Gastroesophageal sphincter (tissue), 3 donors: ENCODE results near the gene HS6ST2.

Source experiments
- EP300 ChIP-seq: sonication (generic); formaldehyde crosslinking; IDR thresholded peaks from one replicate; pipeline ENCODE4 v1.6.1; 2017; ENCODE audit warnings: antibody characterized with exemption, mild to moderate bottlenecking
- POLR2A ChIP-seq, 2 donors: fragments of 450-650 bp; IDR thresholded peaks; one replicate each; pipeline ENCODE4 v1.6.1; 2017; ENCODE audit warnings: antibody characterized with exemption in 2 of 2, mild to moderate bottlenecking in 2 of 2, moderate library complexity in 1 of 2
- POLR2AphosphoS5 ChIP-seq: sonication (generic); formaldehyde crosslinking; IDR thresholded peaks from one replicate; pipeline ENCODE4 v1.6.1; 2017; ENCODE audit warnings: antibody characterized with exemption
- TF ChIP-seq, protein P1 (sequence below), 4 experiments: fragments of 200-600 bp in 2 of 4; fragments of 450-650 bp in 2 of 4; sonication (generic) in 1 of 4; IDR thresholded peaks; one replicate each; pipeline ENCODE4 v1.5.1; 2017 to 2019; ENCODE audit warnings: antibody characterized with exemption in 4 of 4, mild to moderate bottlenecking in 2 of 4, moderate library complexity in 2 of 4

DNA sequence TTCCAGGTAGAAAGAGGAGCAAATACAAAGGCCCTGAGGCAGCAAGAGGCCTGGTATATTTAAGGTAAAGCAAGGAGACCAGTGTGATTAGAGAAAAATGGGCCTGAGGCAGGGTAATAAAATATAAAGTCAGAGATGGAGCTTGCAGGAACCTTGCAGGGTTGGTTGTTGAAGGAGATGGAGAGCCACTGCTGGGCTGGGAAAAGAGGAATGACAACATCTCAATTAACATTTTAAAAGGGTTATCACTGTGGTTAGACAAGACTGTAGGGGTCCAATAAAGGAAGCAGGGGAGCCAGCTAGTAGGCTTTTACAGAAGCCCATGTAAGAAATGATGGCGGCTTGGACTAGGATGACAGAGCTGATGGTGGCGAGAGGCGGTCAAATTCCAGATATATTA is 264.0 kb downstream of the HS6ST2 start:
- TF ChIP-seq, protein P1, sequence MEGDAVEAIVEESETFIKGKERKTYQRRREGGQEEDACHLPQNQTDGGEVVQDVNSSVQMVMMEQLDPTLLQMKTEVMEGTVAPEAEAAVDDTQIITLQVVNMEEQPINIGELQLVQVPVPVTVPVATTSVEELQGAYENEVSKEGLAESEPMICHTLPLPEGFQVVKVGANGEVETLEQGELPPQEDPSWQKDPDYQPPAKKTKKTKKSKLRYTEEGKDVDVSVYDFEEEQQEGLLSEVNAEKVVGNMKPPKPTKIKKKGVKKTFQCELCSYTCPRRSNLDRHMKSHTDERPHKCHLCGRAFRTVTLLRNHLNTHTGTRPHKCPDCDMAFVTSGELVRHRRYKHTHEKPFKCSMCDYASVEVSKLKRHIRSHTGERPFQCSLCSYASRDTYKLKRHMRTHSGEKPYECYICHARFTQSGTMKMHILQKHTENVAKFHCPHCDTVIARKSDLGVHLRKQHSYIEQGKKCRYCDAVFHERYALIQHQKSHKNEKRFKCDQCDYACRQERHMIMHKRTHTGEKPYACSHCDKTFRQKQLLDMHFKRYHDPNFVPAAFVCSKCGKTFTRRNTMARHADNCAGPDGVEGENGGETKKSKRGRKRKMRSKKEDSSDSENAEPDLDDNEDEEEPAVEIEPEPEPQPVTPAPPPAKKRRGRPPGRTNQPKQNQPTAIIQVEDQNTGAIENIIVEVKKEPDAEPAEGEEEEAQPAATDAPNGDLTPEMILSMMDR (IDR thresholded peaks at IDR 0.05): no peak
- no peak for TF ChIP-seq POLR2A (IDR thresholded peaks at IDR 0.05)
- TF ChIP-seq EP300: no peak
- TF ChIP-seq POLR2AphosphoS5: no peak
